ENCODE results near the gene PRDM11. TPM values are rescaled to one million over a fixed set of nuclear protein-coding genes. Genes with fewer than 3 reads are reported as not detected.

Gene PRDM11
- total and polyA plus RNA-seq, 2 experiments from 2014 or later: 0.24 to 3.7 TPM

- Histone ChIP-seq H3K9me2 (ENCODE audit: insufficient read depth) (no peaks in the 10 kb centered on the region), H3K4me2 (ENCODE audit: unreplicated experiment) (no peak overlapping the region), H3K27ac (no peak overlapping the region), H3K9ac (no peak overlapping the region), H3F3A (ENCODE audit: insufficient read depth) (no peaks in the 10 kb centered on the region), H4K20me1 (ENCODE audit: insufficient read depth) (no peaks in the 10 kb centered on the region), H2AFZ (no peak overlapping the region), H3K36me3 (ENCODE audit: low read depth) (no peaks in the 10 kb centered on the region), H3K4me3 (no peak overlapping the region), H3K27me3 (replicated peaks; ENCODE audit: insufficient read depth) (no peaks in the 10 kb centered on the region), H3K79me2 (ENCODE audit: insufficient read depth) (no peaks in the 10 kb centered on the region), H3K4me1 (ENCODE audit: insufficient read depth) (peaks cover 9% of the 10 kb centered on the region; the same call in 1 of the 2 replicates), H3K9me3 (ENCODE audit: low read depth) (no peaks in the 10 kb centered on the region)
- TF ChIP-seq EZH2phosphoT487 (IDR thresholded peaks at IDR 0.05; ENCODE audit: insufficient read depth, low read depth) (no peak), EZH2 (IDR thresholded peaks at IDR 0.05; ENCODE audit: insufficient read depth, poor library complexity, severe bottlenecking) (no peak)
- 67 to 69% methylated on average over 9 of the region's 9 CpGs for WGBS, 2 experiments (ENCODE audit: low coverage in 1 of 2, low lambda C conversion rate in 2 of 2, missing lambda C conversion rate in 2 of 2)
- in situ Hi-C loops (cut with MboI): no loop called here
- no peak for DNase-seq
Measured at GRCh38 chr11:45165386-45165785, 18.9 kb downstream of the PRDM11 start.

DNA sequence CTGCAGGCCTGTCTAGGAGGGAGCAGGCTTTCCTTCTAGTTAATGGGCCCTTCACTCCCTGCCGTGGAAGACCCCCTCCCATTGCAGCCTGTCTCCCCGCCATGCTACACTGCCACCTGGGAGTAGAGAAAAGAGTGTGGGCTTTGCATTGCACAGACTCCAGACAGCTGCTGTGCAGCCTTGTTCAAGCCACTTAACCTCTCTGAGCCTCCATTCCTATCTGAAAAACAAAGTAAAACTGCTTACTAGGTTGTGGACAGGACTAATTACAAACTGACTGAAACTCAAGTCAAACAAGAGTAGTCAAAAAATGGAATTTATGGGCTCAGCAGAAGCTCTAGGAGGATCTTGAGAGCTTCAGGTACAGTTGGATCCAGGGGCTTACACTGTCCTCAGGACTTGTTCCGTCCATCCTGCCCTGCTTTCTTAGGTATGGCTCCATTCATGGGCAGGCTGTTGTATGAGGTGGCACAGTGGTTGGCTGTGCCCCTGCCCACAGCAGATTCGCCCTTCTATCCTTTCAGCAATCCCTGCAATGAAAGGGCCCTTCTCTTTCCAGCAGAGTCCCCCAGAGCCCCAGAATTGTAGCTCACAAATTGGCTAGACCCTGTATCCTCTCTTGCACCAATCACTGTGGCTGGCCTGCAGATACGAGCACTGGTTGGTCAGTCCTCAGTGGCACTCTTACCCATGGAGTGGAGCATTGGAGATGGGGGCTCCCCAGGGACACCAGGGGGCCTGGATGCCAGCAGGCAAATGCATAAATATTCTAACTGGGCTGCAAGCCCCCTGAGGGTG is 19.6 kb downstream of the PRDM11 start:
- H3K9ac ChIP-seq: no peak overlapping the region
- H3K27ac ChIP-seq: no peak overlapping the region
- H3K27me3 ChIP-seq (replicated peaks; ENCODE audit: insufficient read depth): no peaks in the 10 kb centered on the region
- DNase-seq: no peak
- no peaks in the 10 kb centered on the region for H3K36me3 ChIP-seq (ENCODE audit: low read depth)
- no peaks in the 10 kb centered on the region for H3K9me3 ChIP-seq (ENCODE audit: low read depth)
- H3F3A ChIP-seq (ENCODE audit: insufficient read depth): no peaks in the 10 kb centered on the region
- H2AFZ ChIP-seq: no peak overlapping the region
- in situ Hi-C loops (cut with MboI): no loop called here
- H4K20me1 ChIP-seq (ENCODE audit: insufficient read depth): no peaks in the 10 kb centered on the region
- 75 to 81% methylated on average over 5 of the region's 5 CpGs for WGBS, 2 experiments (ENCODE audit: low coverage in 1 of 2, low lambda C conversion rate in 2 of 2, missing lambda C conversion rate in 2 of 2)
- TF ChIP-seq EZH2 (IDR thresholded peaks at IDR 0.05; ENCODE audit: insufficient read depth, poor library complexity, severe bottlenecking): no peak
- no peak for TF ChIP-seq EZH2phosphoT487 (IDR thresholded peaks at IDR 0.05; ENCODE audit: insufficient read depth, low read depth)
- no peak overlapping the region for H3K4me3 ChIP-seq
- H3K9me2 ChIP-seq (ENCODE audit: insufficient read depth): no peaks in the 10 kb centered on the region
- no peaks in the 10 kb centered on the region for H3K79me2 ChIP-seq (ENCODE audit: insufficient read depth)
- H3K4me1 ChIP-seq (ENCODE audit: insufficient read depth): peaks cover 9% of the 10 kb centered on the region; the same call in 1 of the 2 replicates
- no peak overlapping the region for H3K4me2 ChIP-seq (ENCODE audit: unreplicated experiment)

DNA sequence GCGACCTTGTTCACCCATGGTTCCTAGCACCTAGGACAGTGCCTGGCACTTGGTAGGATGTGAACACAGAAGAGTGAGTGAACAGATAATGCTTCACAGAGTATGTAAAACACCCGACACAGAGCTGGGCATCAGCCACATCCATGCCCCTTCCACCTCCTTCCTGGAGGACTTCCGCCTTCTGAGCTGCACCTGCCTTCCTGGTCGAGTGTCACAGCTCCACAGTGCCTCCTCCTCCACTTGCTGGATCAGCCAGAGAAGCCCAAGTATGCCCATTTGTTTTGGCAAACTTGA is 20.1 kb downstream of the PRDM11 start:
- in situ Hi-C loops (cut with MboI): no loop called here
- Histone ChIP-seq H3F3A (ENCODE audit: insufficient read depth) (no peaks in the 10 kb centered on the region), H3K27ac (no peak overlapping the region), H3K4me3 (no peak overlapping the region), H3K9ac (no peak overlapping the region), H3K9me2 (ENCODE audit: insufficient read depth) (no peaks in the 10 kb centered on the region), H3K9me3 (ENCODE audit: low read depth) (no peaks in the 10 kb centered on the region), H2AFZ (no peak overlapping the region), H3K79me2 (ENCODE audit: insufficient read depth) (no peaks in the 10 kb centered on the region), H3K4me2 (ENCODE audit: unreplicated experiment) (no peak overlapping the region), H3K4me1 (ENCODE audit: insufficient read depth) (peaks cover 9% of the 10 kb centered on the region; the same call in 1 of the 2 replicates), H3K27me3 (replicated peaks; ENCODE audit: insufficient read depth) (no peaks in the 10 kb centered on the region), H4K20me1 (ENCODE audit: insufficient read depth) (no peaks in the 10 kb centered on the region), H3K36me3 (ENCODE audit: low read depth) (no peaks in the 10 kb centered on the region)
- 69 to 71% methylated on average over 4 of the region's 4 CpGs for WGBS, 2 experiments (ENCODE audit: low coverage in 1 of 2, low lambda C conversion rate in 2 of 2, missing lambda C conversion rate in 2 of 2)
- no peak for DNase-seq
- no peak for TF ChIP-seq EZH2phosphoT487 (IDR thresholded peaks at IDR 0.05; ENCODE audit: insufficient read depth, low read depth)
- TF ChIP-seq EZH2 (IDR thresholded peaks at IDR 0.05; ENCODE audit: insufficient read depth, poor library complexity, severe bottlenecking): no peak

DNA sequence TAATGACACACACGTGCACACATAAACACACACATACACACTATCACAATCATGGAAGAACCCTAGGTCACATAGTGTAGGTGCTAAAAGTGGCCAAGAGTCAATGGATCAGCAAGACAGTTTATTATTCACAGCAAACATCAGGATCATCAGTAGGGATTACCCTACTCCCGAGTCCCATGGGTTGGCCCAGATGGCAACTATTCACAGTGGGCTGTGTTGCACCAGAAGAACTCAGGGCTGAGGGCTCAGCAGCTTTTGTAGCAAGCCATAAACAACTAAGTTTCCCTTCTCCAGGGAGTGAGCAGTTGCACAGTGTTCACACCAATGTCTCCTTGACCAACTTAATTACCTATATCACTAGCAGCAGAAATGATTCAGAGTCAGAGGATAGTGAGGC is 20.8 kb downstream of the PRDM11 start:
- Histone ChIP-seq H3K27me3 (replicated peaks; ENCODE audit: insufficient read depth) (no peaks in the 10 kb centered on the region), H3K4me2 (ENCODE audit: unreplicated experiment) (no peak overlapping the region), H3K79me2 (ENCODE audit: insufficient read depth) (no peaks in the 10 kb centered on the region), H3K9me2 (ENCODE audit: insufficient read depth) (no peaks in the 10 kb centered on the region), H3K9me3 (ENCODE audit: low read depth) (no peaks in the 10 kb centered on the region), H3F3A (ENCODE audit: insufficient read depth) (no peaks in the 10 kb centered on the region), H3K36me3 (ENCODE audit: low read depth) (no peaks in the 10 kb centered on the region), H3K4me1 (ENCODE audit: insufficient read depth) (peaks cover 9% of the 10 kb centered on the region; the same call in 1 of the 2 replicates), H4K20me1 (ENCODE audit: insufficient read depth) (no peaks in the 10 kb centered on the region), H2AFZ (no peak overlapping the region), H3K27ac (no peak overlapping the region), H3K9ac (no peak overlapping the region), H3K4me3 (no peak overlapping the region)
- in situ Hi-C loops (cut with MboI): no loop called here
- TF ChIP-seq EZH2phosphoT487 (IDR thresholded peaks at IDR 0.05; ENCODE audit: insufficient read depth, low read depth): no peak
- TF ChIP-seq EZH2 (IDR thresholded peaks at IDR 0.05; ENCODE audit: insufficient read depth, poor library complexity, severe bottlenecking): no peak
- no peak for DNase-seq
- 65 to 67% methylated on average over 2 of the region's 2 CpGs for WGBS, 2 experiments (ENCODE audit: low coverage in 1 of 2, low lambda C conversion rate in 2 of 2, missing lambda C conversion rate in 2 of 2)
